Glomerular endothelial cell (primary cell): ENCODE data around the gene GAS2L1. TPM values are rescaled to one million over a fixed set of nuclear protein-coding genes. Genes with fewer than 3 reads are reported as not detected.

Source experiments
- DNase-seq: peaks from one replicate; pipeline ENCODE4 v3.0.0-alpha.2; 2011; ENCODE audit warnings: low read depth, low spot score; ENCODE audit errors: extremely low read depth
- total RNA-seq: library from RNA; depleted of rRNA; stranded (reverse); fragments of >200 nt; gene quantifications from 2 replicates; pipeline ENCODE4 v1.2.3, GENCODE V29; 2015

GAS2L1 gene
- total RNA-seq, 1 donor from 2014 or later, result 47.0 TPM

DNA sequence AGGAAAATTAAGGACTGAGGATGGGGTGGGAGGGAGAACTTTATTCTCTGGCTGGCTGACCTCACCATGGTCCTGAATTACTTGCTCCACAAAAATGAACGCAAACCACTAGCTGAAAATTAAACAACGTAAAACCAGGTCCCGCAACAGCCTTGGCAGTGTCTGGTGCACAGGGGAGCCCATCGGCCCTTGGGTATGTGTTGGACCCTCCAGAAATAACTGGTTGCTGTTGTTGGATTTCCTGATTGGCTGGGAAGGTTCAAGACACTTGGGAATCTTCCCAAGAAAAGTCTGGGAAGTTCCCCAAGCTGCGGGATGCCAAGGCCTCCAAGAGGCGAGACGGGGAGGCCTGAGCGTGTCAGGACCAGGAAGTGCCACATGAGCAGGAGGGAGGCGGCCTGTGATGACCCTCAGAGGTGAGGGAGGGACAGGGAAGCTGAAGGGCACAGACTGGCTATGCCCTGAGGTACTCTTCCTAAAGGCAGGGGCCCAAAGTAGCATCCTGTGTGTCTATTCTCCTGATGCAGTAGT, 19.4 kb downstream of the GAS2L1 start:
- DNase-seq, result no peak

DNA sequence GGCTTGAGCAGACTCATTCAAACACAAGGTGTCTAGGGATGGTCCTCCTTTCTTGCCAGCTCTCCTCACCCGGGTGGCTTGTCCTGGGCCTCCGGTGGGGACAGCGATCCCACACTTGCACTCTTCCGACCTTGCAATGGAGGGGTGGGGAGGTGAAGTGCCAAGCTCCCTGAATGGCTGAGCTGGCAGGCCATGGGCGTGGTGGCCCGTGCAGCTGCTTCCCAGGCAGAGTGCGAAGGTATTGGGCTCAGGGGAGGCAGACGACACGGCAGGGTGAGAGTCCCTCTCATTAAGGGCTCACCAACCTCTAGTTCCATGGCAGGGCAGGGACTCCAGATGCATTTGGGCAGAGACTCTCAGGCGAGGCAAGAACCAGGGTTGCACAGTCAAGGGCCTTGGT, 20.0 kb downstream of the GAS2L1 start:
- no peak for DNase-seq

DNA sequence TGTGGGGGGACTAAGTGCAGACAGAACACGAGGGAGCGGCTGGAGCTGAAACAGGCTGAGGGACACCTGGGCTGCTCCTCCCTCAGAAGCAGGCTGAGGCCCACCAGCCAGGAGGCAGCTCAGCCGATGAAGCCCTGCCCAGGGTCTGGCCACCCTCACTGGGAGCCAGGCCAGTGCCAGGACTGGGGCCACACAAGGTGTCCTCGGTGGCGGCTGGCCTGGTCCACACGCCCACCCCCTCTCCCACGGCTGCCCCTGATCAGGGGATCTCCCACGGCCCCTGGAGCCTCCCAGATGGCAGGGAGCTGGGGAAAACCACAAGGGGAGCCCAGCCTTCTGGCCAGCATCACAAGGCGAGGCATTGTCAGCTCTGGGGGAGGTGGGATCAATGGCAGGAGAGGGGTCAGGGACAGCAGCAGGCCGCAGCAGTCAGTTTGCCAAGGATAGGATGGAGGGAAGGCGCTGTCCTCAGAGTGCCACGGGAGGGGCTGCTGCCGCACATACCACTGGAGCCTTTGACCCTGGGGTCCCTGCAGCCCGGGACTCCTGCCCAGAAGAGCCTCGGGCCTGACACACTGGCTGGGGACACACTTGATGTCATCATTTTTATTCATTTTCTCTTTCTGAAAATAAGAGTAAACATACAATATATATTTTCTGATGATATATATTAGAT, 20.8 kb downstream of the GAS2L1 start:
- DNase-seq, result no peak

DNA sequence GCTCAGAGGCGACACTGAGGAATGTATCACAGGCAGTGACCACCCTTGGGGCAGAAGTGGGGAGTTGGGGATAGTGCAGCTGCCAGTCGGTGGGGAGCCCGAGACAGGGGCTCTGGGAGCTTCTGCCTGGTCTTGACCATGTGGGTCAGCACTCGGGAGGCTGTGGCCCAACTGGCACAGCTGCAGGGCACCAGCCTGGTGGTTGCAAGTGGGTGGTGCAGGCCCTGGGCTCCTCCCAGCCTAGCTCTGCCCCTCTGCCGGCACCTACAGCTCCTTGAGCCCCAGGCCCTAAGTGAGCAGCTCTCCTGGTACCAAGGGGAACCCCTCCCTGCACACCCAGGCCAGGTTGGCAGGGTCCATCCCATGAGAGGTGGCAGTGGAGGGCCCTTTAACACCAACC, 21.6 kb downstream of the GAS2L1 start:
- no peak for DNase-seq

DNA sequence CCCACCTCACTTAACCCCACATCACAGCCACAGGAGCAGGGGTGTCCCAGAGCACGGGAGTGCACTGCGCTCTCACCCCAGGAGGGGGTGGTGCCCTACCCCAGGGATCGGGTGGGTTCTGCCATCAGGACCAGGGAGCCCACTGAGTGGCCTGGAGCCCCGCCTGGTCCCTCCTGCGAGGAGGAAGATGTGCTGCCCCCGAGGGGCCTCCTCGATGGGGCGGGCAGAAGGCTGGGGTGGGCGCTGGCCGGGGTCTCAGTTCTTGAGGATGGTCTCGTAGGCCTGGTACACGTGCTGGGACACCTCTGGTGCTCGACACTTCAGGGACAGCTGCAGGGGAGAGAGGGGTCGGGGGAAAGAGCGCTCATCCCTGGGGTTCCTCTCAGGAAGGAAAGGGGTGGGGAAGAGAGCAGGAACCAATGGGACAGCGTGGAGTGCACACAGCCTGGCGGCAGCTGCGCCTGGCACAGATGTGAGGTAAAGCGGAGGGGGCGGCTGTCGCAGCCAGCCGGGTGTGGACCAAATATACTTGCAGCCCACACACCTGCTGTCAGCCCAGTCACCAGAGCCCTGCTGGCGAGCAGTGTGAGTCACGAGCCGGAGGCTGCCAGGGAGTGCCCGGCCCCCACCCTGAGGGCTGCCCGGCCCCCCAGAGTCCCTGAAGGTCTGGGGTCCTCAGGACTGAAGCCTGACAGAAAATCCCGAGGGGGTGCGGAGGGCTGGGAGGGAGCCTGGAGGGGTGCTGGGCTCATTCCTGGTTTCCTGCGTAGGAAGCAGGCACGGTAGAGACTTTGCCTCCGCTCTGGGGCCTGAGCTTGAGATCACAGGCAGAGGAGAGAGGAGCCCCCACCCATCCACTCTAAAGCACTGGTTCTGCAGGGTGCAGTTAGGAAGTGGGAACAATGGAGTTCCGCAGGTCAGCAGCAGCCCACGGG, 22.4 kb downstream of the GAS2L1 start:
- no peak for DNase-seq

DNA sequence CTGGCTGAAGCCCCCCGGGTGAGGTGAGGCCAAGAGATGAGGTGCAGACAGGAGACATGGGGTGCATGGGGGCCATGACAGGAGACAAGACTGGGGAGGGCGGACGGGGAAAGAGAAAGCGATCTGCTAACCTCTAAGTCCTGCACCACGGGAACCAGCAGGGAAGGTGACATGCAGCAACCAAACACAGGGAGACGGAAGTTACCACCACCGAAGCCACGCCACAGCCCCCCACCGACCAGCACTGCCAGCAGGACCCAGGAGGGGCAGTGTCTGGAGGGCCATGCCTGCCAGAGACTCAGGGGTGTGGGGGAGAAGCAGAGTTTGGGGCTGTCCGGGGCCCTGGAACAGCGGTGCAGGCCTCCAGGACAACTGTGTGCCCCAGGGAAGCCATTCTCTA, 23.1 kb downstream of the GAS2L1 start:
- DNase-seq, result no peak

DNA sequence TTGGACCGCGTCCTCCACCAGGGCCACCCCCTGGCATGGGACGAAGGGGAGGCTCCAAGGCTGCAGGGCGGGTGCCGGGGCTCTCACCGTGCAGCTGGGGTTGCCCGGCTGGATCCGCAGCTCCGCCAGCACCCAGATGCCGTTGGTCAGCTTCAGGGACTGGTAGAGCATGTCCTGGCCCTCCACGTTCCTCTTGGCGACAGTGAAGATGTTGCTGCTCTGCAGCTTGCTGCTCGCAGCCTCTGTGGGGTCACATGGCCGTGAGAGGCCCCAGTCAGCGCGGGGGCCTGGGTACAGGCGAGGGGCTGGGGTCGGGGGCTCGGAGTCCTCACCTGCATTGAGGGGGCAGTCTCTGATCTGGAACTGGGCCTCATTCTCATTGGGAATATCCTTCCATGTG, 23.8 kb downstream of the GAS2L1 start:
- DNase-seq, result no peak

DNA sequence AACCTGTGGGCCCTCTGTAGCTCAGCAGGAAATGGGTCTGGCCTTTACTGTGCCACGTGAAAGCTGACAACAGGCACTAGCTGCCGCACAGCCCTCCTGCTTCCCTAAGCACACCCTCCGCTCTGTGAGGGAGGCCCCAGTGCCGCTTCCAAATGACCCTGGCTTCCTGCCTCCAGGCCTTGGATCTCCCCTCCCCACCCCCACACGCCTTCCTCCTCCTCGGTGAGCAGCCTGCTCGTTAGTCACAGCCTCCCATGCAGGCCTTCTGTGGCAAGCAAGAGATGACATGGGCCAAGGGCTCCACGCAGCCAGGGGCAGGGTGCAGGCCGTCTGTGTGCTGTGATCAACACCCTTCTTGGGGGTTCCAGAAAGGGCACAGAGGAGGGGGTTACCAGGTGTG, 24.3 kb downstream of the GAS2L1 start:
- DNase-seq, result no peak

DNA sequence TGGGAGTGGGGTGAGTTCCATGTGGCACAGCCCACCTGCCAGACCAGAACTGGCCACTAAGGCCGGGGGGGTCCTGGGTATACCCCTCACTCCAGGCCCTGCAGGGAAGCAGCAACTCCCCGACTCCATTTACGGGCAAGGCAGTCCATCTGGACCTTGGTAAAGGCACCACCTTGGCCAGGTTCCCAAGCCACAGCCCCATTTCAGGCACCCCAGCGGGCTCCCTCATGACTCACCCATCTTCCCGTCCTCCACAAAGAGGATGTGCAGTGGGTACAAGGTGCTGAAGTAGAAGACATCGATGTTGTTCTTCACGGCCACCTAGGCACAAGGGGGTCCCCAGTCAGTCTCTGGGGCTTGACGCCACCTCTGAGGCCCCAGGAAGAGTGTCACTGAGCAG, 24.8 kb downstream of the GAS2L1 start:
- no peak for DNase-seq

DNA sequence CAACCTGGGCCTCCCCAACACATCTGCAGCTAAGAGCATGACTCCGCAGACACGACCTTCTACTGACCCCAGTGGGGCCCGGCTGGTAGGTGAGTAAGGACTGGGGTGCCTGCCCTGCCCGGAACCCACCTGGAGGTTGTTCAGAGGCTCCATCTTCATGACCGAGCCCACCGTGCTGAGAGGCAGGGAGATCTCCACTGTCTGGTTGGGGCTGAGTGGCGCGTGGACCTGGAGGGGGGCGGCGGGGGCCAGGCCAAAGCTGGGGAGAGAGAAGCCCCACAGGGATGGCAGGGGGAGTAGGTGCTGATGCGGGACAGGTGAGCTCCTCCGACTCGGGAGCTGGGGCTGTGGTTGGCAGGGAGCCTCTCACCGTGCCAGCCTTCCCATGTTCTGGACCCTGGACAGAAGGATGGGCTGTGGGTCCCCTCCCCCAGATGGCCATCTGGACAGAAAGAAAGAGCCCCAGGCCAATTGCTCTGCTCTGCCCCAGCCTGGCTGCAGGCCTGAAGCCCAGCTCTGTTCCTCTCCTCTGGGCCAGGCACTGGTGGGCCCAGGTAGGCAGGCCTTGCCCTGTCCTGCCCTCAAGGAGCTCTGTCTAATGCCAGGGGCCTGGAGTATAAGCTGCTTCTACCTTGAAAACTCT, 25.3 kb downstream of the GAS2L1 start:
- DNase-seq, result no peak

DNA sequence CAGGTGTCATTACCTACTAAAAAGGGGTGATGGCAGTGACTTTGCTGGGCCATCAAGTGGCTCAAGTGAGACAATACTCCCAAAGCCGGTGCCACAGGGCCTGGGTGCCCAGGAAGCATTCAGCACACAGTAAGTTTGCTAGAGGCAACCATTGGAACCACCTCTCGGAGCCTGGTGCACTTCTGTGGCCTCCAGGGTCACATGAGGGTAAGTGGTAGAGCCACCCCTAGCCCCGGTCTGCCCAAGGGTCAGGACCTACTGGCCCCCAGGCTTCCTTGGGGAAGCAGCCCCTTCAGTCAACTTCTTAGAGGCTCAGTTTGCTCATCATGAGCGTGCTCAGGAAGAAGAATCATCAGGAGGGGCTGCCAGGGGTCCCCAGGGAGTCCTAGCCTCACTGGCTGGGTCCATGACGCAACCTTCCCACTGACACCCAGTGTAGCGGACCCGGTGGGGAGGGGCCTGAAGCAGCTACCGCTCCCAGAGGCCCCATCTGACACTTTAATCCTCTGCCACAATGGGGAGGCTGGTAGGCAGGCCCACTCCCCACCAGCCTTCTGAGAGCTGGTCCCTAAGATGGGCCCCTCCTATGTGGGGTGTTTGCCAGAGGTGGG, 26.5 kb downstream of the GAS2L1 start:
- no peak for DNase-seq

DNA sequence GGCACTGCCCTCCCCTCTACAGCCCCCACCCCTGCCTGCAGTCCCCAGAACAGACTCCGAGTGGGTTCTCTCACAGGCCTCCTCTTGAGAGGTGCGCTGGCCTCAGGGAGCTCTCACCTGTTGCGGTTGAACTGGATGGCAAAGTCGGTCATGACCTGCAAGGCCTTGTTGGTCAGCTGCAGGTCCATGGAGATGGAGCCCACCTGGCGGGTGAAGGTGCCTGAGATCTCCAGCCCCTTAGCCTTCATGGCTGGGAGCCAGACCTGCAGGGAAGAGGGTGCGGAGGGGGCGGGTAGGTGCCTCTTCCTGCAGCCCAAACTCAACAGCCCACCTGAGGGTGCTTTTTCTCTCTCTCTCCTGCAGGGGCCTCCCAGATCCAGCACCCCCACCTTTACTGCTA, 27.7 kb downstream of the GAS2L1 start:
- DNase-seq, result no peak

DNA sequence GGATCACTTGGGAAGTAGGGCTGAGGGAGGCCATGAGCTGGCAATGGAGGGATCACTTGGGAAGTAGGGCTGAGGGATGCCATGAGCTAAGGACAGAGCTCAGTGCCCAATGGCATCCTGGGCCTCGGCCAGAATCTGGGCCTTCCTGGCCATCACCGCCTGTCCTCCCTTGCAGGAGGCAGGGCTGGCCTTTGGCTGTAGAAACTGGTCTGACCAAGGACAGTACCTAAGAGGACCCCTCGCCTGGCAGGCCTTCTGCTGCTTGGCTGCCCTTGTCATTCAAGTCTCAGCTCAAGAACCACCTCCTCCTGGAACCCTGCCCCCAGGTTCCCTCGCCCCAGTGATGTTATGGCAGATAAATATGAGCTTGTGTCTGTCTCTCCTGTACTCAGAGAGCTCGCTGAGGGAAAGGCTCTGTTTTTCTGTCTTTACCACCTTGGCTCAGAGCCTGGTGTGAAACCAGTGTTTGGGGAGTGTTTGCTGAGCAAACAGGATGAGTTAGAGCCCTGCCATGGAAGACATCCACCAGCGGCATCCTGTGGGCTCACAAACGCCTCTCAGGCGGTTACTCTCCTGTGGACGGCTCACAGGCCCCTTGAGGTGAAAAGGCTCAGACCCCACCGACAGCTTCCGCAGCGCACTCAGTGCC, 28.4 kb downstream of the GAS2L1 start:
- no peak for DNase-seq

DNA sequence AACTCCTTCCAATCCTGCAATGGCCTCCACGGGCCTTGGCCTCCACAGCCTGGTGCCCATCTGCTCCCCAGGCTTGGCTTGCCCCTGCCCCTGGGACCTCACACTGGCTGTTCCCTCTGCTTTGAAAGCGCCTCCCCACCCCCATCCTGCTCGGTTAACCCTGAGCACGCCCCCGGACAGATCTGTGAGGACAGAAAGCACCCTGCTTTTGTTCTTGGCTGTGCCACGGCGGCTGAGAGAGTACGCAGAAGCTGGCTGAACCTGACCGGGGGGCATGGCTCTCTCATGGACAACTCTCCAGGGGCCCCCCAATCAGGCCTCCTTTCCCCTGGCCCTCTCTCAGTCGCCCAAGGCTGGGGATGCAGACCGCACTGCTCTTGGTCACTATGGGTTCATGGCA, 29.2 kb downstream of the GAS2L1 start:
- DNase-seq, result no peak

DNA sequence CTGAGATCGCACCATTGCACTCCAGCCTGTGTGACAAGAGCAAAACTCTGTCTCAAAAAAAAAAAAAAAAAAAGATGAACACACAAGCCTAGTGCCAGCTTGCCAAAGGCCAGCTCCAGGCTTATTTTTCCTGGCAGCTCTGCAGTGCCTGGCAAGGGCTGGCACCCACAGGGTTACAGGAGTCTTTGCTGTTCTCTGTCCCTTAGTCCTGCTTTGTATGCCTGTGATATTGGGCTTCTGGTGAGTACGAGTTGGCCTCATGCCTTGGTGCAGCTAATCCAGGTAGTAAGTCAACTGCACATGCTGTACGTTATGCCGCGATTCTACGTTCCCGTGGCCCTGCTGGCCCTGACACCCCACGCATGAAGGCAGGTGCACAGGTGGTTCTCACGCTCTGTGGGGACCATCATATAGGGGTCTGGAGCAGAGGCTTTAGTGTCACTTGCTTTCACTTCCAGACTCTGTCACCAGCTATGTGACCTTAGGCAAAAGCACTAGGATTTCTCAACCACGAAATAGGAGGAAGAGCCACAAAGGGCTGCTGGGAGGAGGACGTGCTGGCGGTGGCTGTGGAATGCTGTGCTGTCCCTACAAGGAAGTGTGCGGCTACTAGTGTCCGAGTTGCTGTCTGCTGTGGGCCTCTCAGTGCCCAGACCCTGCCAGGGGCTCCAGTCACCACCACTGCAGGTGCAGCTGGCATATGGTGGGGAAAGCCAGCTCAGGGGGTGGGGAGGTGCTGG, 30.5 kb downstream of the GAS2L1 start:
- no peak for DNase-seq

DNA sequence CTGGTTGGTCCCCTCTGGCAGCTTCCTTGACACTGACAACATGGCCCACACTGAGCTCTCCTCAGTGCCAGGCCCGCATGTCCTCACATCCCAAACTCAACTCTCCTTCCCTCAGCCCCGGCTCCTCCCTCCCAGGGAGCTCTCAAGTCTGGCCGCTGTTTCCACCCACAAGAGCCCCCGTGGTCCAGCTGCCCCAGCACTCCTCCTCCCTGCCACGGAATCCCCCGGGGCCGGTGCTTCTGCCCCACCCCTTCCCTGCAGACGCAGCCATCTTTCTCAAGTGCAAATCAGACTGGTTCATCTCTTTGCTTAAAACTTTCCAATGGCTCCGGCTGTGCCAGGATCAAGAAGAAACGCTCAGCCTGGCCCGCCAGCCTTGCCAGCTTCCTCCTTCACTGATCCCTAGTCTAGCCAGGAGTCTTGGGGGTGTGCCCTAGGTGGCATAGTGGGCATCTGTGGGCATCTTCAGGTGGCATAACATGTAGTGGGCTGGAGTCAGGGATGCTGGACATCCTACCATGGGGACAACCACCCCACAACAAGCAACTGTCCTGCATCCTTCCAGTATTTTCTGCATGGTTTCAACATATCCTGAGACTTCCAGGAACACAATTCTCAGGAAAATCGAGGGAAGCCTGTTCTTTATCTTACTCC, 31.3 kb downstream of the GAS2L1 start:
- DNase-seq, result no peak

DNA sequence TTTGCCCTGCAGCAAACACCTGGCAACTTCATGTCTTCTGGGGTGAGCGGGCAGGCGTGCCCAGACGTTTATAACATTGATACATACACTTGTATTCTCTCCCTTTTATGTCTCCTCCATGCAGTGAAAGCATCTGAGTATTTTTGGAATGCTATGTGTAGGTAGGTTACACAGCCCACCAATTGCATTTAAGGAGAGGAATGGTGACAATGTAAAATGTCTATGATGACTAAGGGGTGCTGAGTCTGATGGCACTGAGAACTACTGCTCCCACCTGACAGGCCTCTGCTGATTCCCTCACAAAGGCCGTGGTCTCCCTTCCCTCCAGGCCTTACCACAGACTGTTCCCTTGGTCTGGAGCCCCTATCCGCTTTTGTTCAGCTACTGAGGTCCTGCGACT, 31.9 kb downstream of the GAS2L1 start:
- DNase-seq, result no peak

DNA sequence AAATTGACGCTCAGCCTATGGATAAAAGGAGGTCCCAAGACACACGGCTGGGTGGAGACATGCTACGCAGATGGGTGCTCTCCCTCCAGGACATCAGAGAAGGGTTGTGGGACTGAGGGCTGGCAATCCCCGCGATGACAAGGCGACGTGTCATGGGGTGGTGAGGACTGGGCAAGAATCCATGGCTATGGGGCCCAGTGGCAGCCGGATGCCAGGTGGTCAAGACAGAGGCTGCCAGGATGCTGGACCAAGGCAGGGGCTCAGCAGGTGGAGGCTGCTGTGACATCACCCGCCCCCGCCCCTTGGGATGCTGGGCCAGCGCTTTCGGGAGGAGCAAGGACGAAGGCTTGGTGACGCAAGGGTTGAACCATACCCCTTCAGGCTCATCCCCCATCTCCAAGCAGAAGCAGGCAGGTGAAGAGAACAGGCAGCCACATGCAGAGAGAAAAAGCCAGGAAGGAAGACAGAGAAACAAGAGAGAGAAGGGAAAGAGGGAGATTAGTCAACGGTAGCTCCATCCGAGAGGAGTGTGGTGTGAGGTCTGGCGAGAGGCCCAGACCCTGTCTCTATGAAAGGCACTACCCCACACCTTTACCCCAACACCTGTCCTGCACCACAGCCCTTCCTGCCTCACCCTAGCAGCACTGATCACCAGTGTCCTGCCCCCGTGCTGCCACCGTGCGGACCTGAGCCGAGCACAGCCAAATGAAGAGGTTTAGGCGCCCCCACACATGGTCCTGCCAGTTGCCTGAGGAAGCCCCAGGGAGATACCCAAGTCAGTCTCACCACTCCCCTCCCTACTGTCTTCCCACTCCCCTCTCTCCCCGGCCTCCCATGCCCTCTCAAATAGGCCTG, 33.2 kb downstream of the GAS2L1 start:
- no peak for DNase-seq
